GM12878 (cell line): ENCODE data around the gene NKX2-2. TPM values are rescaled to one million over a fixed set of nuclear protein-coding genes. Genes with fewer than 3 reads are reported as not detected.

Experiments
- ATAC-seq: fragments of 200-7000 bp; cut with Tn5 transposase; 3 replicates; pipeline ENCODE4 v1.9.1; 2020; ENCODE audit warnings: mild to moderate bottlenecking, moderate library complexity
- BruUV-seq: library from RNA; stranded (reverse); fragments of 400-500 nt; replicated peaks from 2 replicates; lab custom pipeline; 2021; lab: Mats Ljungman, UMichigan
- CTCF ChIA-PET: fragments of 300-600 bp; sonication (Branson Sonifier 250); formaldehyde crosslinking; extraction: SDS; loops from one replicate; lab custom pipeline; 2021; ENCODE audit warnings: inconsistent platforms; lab: Yijun Ruan, JAX
- POLR2A ChIA-PET: fragments of 350-600 bp; formaldehyde crosslinking; extraction: SDS; loops from one replicate; lab custom pipeline; 2021; ENCODE audit warnings: inconsistent platforms; lab: Charles Lee
- RAD21 ChIA-PET: fragments of 300-600 bp; sonication (Branson Sonifier 250); formaldehyde crosslinking; loops from one replicate; lab custom pipeline; 2023; ENCODE audit warnings: antibody characterized with exemption; ENCODE audit not compliant: unreplicated experiment; lab: Charles Lee
- SMC1A ChIA-PET: fragments of 300-600 bp; sonication (Branson Sonifier 250); formaldehyde crosslinking; loops from one replicate; lab custom pipeline; 2023; ENCODE audit not compliant: unreplicated experiment, uncharacterized antibody; lab: Charles Lee
- DNase-seq: peaks from one replicate; pipeline ENCODE4 v3.0.0-alpha.2; 2011; ENCODE audit warnings: low read depth, low spot score
- FAIRE-seq: peaks from 3 replicates; lab custom pipeline; 2011; peaks lifted over from hg19 to GRCh38; lab: Jason Lieb, UNC
- H2AFZ ChIP-seq: 2 replicates; pipeline ENCODE4 v1.6.0; 2011; ENCODE audit warnings: low read depth, low read length, control low read depth; ENCODE audit not compliant: control insufficient read depth
- H3K27ac ChIP-seq: 2 replicates; pipeline ENCODE4 v1.5.1; 2011; ENCODE audit warnings: control low read depth; ENCODE audit not compliant: control insufficient read depth, insufficient read depth
- H3K27me3 ChIP-seq, 2 experiments: replicated peaks in 1 of 2; 2 replicates each; pipeline versions ENCODE4 v1.6.0 to v1.6.1; 2011; ENCODE audit warnings: low read length in 1 of 2; ENCODE audit not compliant: control insufficient read depth in 2 of 2, insufficient read depth in 2 of 2
- H3K36me3 ChIP-seq, 2 experiments: 2 replicates each; pipeline ENCODE4 v1.5.1; 2011; ENCODE audit warnings: low read length in 1 of 2; ENCODE audit not compliant: control insufficient read depth in 2 of 2, insufficient read depth in 2 of 2
- H3K4me1 ChIP-seq: 2 replicates; pipeline ENCODE4 v1.6.1; 2011; ENCODE audit warnings: mild to moderate bottlenecking, low read length, moderate library complexity, mixed read lengths; ENCODE audit not compliant: control insufficient read depth, insufficient read depth
- H3K4me2 ChIP-seq: 2 replicates; pipeline ENCODE4 v1.6.0; 2011; ENCODE audit warnings: control low read depth; ENCODE audit not compliant: control insufficient read depth, insufficient read depth
- H3K4me3 ChIP-seq: fragments of 200-600 bp; sonication (generic); 2 replicates; pipeline ENCODE4 v1.5.1; 2016
- H3K79me2 ChIP-seq: 2 replicates; pipeline ENCODE4 v1.6.0; 2011; ENCODE audit warnings: low read length; ENCODE audit not compliant: control insufficient read depth, insufficient read depth
- H3K9ac ChIP-seq: 2 replicates; pipeline ENCODE4 v1.8.0; 2011; ENCODE audit warnings: low read length, control low read depth, mixed read lengths; ENCODE audit not compliant: control insufficient read depth, insufficient read depth
- H3K9me3 ChIP-seq: replicated peaks from 3 replicates; pipeline ENCODE4 v1.5.1; 2011; ENCODE audit warnings: mild to moderate bottlenecking, low read length; ENCODE audit not compliant: control insufficient read depth, insufficient read depth
- H4K20me1 ChIP-seq: 2 replicates; pipeline ENCODE4 v1.6.0; 2011; ENCODE audit not compliant: control insufficient read depth, insufficient read depth
- CEBPB ChIP-seq, 2 experiments: fragments of 150-350 bp in 1 of 2; IDR thresholded peaks; 2 replicates each; pipeline ENCODE4 v1.6.1; 2012 to 2014; ENCODE audit warnings: low read depth in 2 of 2, low read length in 2 of 2, borderline replicate concordance in 1 of 2, inconsistent platforms in 1 of 2
- PAX5 ChIP-seq: IDR thresholded peaks from 2 replicates; pipeline ENCODE4 v1.6.1; 2011; ENCODE audit warnings: low read depth, low read length, borderline replicate concordance
- ZNF207 ChIP-seq: fragments of 450-650 bp; IDR thresholded peaks from 2 replicates; pipeline ENCODE4 v1.6.1; 2014; ENCODE audit warnings: antibody characterized with exemption, mild to moderate bottlenecking, borderline replicate concordance
- WGBS: methylation state at CpG from one replicate; pipeline ENCODE4 v1.1.6; 2016; ENCODE audit warnings: low lambda C conversion rate; ENCODE audit not compliant: insufficient replicate concordance, insufficient coverage; ENCODE audit errors: missing lambda C conversion rate; 5-methylcytosine and 5-hydroxymethylcytosine counted together
- in situ Hi-C: fragments of 300-500 bp; cut with MboI; formaldehyde crosslinking; loops from 9 replicates; pipeline ENCODE4 v1.14.3; 2018; ENCODE audit warnings: mixed read lengths
- intact Hi-C: fragments of 100-400 bp; cut with micrococcal nuclease; formaldehyde crosslinking; loops from one replicate; pipeline ENCODE4 v1.14.2; 2022; ENCODE audit not compliant: unreplicated experiment
- polyA plus RNA-seq, 11 experiments: library from polyadenylated mRNA; depleted of rRNA in 4 of 11; unstranded in 6 of 11; stranded (reverse) in 5 of 11; fragments of >200 nt; fragmentation: Nextera tagmentation in 4 of 11; fragmentation: Illumina TruSeq in 1 of 11; extraction: Ambion mirVana in 4 of 11; extraction: Trizol in 1 of 11; gene quantifications; 1 replicate in 1 of 11; 2 replicates in 10 of 11; pipeline versions ENCODE4 v1.2.1 to v1.2.3, GENCODE V29; 2011 to 2016; ENCODE audit warnings: inconsistent platforms in 2 of 11, missing spikeins in 2 of 11, low read depth in 1 of 11
- total RNA-seq, 4 experiments: library from RNA; depleted of rRNA in 3 of 4; stranded (reverse); fragments of >200 nt in 3 of 4; fragmentation: Illumina TruSeq in 1 of 4; extraction: Trizol in 1 of 4; gene quantifications; 2 replicates each; pipeline versions ENCODE4 v1.2.1 to v1.2.3, GENCODE V29; 2013 to 2021

Gene NKX2-2
- total and polyA plus RNA-seq, 10 of the 15 experiments (the other 5 are each of a cell fraction or from before 2014, with no cell fraction given), result not detected

DNA sequence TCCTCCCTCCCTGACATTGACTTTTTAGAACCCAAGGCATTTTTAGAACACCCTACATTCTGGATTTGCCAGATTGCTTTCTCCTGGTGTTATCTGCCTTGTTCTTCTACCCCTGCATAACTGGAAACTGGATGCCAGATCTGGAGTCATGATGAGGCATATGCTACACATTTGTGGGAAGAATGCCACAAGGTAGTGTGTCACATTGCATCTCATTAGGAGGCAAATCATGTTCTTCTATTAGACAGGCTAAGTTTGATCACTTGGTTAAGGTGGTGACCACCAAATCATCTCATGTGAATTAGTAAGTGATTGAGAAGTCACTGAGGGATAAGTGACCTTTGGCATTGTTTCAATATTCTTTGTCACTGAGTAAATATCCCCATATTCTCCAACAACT lies 12.9 kb upstream of the NKX2-2 start:
- no peaks in the 10 kb centered on the region for H3K9me3 ChIP-seq
- ChIA-PET SMC1A (interaction anchor here (1.0 kb wide), 1 partner anchor 88 kb away, joined by 5 read pairs; no protein-coding TSS in a partner anchor), RAD21 (interaction anchor here (1.0 kb wide), 1 partner anchor 45 kb away, joined by 3 read pairs; no protein-coding TSS in a partner anchor), POLR2A (no interaction called here), CTCF (interaction anchor here (2.0 kb wide), 1 partner anchor 45 kb away, joined by 18 read pairs; no protein-coding TSS in a partner anchor)
- H4K20me1 ChIP-seq, result no peaks in the 10 kb centered on the region; the same call in 1 of the 2 replicates
- in situ Hi-C loops, result loop anchor here (10.0 kb wide), 1 partner anchor 48 kb away; no protein-coding TSS in a partner anchor
- no peak overlapping the region for H2AFZ ChIP-seq
- TF ChIP-seq ZNF207, result no peak
- no peak for DNase-seq
- no peak overlapping the region for H3K4me2 ChIP-seq
- H3K4me3 ChIP-seq, result no peak overlapping the region
- intact Hi-C loops, result no loop called here
- no peak overlapping the region for H3K9ac ChIP-seq
- no peaks in the 10 kb centered on the region for H3K79me2 ChIP-seq
- no TSS peak for BruUV-seq
- no peak for ATAC-seq
- no peak for FAIRE-seq
- no peak overlapping the region for H3K27ac ChIP-seq
- H3K27me3 ChIP-seq, result peaks cover 0 to 12% of the 10 kb centered on the region in 2 experiments; a peak in 3 of 4 replicates
- H3K36me3 ChIP-seq, result no peaks in the 10 kb centered on the region
- H3K4me1 ChIP-seq, result no peaks in the 10 kb centered on the region

DNA sequence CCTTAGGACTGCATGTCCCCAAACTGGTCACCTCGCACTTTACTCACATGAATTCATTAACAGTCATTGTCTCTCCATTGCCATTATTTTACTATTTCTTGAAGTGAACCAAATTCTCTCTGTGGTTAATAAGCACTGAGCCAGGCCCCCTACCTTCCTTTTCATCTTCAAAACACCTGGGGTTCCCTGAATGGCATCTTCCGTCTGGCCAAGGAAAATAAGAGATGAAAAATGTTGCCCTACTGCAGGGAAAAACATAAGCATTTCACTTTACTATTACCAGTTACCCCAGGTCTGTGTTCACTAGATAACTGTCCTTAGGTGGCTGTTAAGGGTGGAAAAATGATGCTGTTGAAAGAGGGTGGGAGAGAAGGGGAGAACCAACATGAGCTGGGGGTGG lies 10.0 kb upstream of the NKX2-2 start:
- 0% methylated on average over 2 of the region's 2 CpGs for whole genome bisulfite sequencing
- ChIA-PET RAD21 (interaction anchor here (1.0 kb wide), 1 partner anchor 91 kb away, joined by 3 read pairs; no protein-coding TSS in a partner anchor), CTCF (interaction anchor here (0.8 to 1.9 kb wide), 3 partner anchors 47 to 289 kb away, joined by 4 to 10 read pairs (median 5); no protein-coding TSS in a partner anchor), SMC1A (interaction anchor here (1.7 kb wide), 1 partner anchor 47 kb away, joined by 11 read pairs; no protein-coding TSS in a partner anchor), POLR2A (interaction anchor here (0.5 kb wide), 1 partner anchor 372 kb away, joined by 6 read pairs; no protein-coding TSS in a partner anchor)
- BruUV-seq, result no TSS peak
- Histone ChIP-seq H3K4me1 (no peaks in the 10 kb centered on the region), H3K4me3 (no peak overlapping the region), H3K9me3 (no peaks in the 10 kb centered on the region), H3K9ac (no peak overlapping the region), H3K27me3 (peaks cover 7 to 19% of the 10 kb centered on the region in 2 experiments), H3K4me2 (no peak overlapping the region), H3K36me3 (no peaks in the 10 kb centered on the region), H4K20me1 (no peaks in the 10 kb centered on the region; the same call in 1 of the 2 replicates), H3K79me2 (no peaks in the 10 kb centered on the region), H2AFZ (no peak overlapping the region), H3K27ac (no peak overlapping the region)
- intact Hi-C loops, result no loop called here
- no peak for TF ChIP-seq CEBPB (IDR thresholded peaks at IDR 0.05; ENCODE audit: borderline replicate concordance in 1 of 2, low read depth in 2 of 2, low read length in 2 of 2)
- TF ChIP-seq ZNF207, result no peak
- TF ChIP-seq PAX5, result no peak
- FAIRE-seq (no peak), ATAC-seq (no peak), DNase-seq (no peak)
- in situ Hi-C loops, result loop anchor here (10.0 kb wide), 1 partner anchor 51 kb away; no protein-coding TSS in a partner anchor
